Bone marrow (tissue), 2 donors: ENCODE data around the gene FBRSL1.

ENCODE experiments used
- DNase-seq, 2 donors: peaks; one replicate each; lab custom pipeline; 2025; lab: John Stamatoyannopoulos, UW

Gene FBRSL1

DNA sequence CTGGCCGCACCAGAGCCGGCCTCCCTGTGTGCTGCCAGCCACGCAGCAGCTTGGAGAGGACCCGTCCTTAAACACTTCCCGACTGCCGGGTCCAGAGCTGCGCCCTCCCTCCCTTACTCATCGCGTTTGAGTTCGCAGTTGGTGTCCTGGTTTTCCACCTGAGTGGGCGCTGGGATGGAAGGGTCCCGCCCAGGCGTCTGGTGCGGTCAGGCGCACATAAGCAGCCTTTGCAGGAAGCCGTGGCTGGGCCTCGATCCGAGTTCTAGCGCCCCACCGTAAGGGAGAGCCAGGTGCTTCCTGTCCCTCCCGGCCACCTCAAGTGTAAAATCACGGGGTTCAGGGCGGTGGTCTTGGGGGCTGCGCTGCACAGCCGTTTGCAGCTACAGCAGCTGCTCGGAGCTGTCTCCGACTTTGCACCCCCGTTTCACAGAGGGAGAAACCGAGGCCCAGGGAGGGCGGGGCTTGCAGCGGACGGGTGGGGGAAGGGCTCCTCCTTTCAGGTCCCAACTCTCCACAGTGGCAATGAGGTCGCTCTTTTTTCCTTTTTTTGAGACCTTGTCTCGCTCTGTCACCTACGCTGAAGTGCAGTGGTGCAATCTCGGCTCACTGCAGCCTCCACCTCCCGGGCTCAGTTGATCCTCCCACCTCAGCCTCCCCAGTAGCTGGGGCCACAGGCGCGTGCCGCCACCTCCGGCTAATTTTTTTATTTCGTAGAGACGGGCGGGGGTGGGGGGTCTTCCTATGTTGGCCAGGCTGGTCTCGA lies 69.1 kb downstream of the FBRSL1 start:
- peak in 1 of 2 donors; percentile 30 for DNase-seq

DNA sequence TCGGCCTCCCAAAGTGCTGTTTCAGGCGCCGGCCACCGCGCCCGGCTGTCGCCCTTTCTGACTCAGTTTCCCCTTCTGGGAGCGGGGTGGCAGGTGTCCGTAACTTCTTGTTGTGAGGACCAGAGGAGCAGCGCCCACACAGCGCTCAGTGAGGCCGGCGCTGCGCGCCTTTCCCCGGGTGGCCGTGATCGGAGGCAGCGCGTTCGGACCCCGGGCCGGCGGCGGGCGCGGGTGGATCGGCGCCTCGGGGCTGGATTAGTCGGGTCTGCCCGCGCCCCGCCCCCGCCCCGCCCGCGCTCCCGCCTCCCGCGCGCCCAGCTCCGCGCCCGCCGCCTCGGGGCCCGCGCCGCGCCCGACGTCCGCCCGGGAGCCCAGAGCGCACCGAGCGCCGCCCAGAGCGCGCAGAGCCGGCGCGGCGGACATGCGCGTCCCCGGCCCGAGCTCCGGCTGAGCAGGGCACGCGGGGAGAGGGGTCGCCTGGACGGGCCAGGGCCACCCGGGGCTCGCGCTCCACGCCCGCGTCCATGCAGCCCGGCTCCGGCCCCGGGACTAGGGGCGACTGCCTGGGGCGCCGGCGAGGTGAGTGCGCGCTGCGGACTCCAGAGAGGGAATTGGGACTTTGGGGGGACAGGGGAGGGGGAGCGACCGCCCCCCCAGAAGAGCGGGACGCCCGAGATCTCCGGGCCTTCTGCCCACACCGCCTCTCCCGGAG lies 69.9 kb downstream of the FBRSL1 start:
- DNase-seq: no peak

DNA sequence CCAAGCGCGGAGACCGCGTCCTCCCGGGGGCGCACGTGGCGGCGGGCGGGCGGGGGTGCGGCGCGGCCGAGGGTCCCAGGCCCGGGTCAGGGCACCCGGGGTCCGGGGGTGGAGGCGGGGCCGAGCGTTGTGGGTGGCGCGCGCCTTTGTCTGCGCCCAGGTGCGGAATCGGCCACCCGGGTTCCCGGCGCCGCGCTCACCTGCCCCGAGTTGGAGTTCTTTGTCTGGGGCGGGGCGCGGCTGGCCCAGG lies 70.3 kb downstream of the FBRSL1 start:
- DNase-seq: no peak

DNA sequence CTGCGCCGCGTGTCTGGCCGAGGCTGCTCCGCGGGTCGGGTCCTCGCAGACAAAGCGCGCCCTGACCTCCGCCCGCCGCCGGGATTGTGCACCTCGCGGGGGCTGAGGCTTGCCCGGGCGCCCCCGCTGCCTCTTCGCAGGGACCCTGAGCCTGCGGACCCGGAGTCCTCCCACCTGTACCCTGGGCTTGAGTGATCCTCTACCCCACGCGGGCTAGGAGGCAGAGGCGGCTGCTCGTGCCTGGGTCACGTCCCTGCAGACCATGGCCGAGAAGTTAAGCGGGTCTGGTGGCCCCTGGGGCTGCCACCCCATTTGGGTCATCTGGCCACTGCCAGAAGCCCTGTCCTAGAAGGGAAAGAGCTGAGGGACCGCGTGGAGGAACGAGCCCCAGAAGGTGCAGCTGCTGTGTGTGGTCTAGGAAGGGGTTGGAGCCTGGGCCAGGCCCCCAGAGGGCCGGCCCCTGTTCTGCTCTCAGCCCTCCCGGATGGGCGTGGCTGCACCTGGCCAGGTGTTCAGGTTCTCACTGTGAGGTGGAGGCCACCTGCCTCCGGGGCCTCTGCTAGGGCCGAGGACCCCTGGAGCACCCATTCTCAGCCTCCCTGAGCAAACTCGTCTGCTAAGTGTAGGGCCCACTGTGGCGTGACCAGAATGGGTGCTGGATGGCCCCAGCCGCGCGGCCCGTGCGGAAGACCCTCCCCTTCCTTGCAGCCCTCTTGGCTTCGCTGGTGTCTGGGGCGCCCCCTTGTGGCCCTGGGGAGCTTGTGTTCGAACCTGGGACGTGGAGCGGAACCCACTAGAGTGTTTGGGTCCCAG lies 70.9 kb downstream of the FBRSL1 start:
- peak; percentile 32 to 52 for DNase-seq
